ENCODE results near the gene ATP11A. TPM values are rescaled to one million over a fixed set of nuclear protein-coding genes. Genes with fewer than 3 reads are reported as not detected.

ATP11A gene
- total and polyA plus RNA-seq, 7 donors: 0.69 to 22.9 (median 9.6) TPM

- Histone ChIP-seq H3K27me3 (no peaks in the 10 kb centered on the region), H3K9me3 (no peaks in the 10 kb centered on the region), H3K4me3 (no peak overlapping the region), H3K27ac (no peak overlapping the region), H3K36me3 (no peaks in the 10 kb centered on the region), H3K4me1 (peaks cover 0 to 20% (median 12%) of the 10 kb centered on the region in 4 donors)
- 91 to 94% methylated on average over 14 to 23 of the region's 23 CpGs for WGBS, 2 donors
- no peak for TF ChIP-seq POLR2A (IDR thresholded peaks at IDR 0.05)
- no peak for TF ChIP-seq EP300 (IDR thresholded peaks at IDR 0.05)
- no peak for TF ChIP-seq POLR2AphosphoS5 (IDR thresholded peaks at IDR 0.05)
- no peak for DNase-seq
- intact Hi-C loops (cut with DNase I): loop anchor here (10.0 kb wide), 1 partner anchor 131 kb away; no protein-coding TSS in a partner anchor
Observed at GRCh38 chr13:112845511-112846144, 155.8 kb downstream of the ATP11A start.

- no peaks in the 10 kb centered on the region for H3K9me3 ChIP-seq
- H3K4me1 ChIP-seq: peaks cover 0 to 20% (median 12%) of the 10 kb centered on the region in 4 donors
- H3K27me3 ChIP-seq: no peaks in the 10 kb centered on the region
- WGBS, 2 donors: 94 to 97% methylated on average over 23 of the region's 23 CpGs
- TF ChIP-seq POLR2A (IDR thresholded peaks at IDR 0.05): no peak
- TF ChIP-seq EP300 (IDR thresholded peaks at IDR 0.05): no peak
- no peak for TF ChIP-seq POLR2AphosphoS5 (IDR thresholded peaks at IDR 0.05)
- TF ChIP-seq CTCF (IDR thresholded peaks at IDR 0.05): no peak
- H3K36me3 ChIP-seq: peaks cover 0 to 8% (median 3%) of the 10 kb centered on the region in 4 donors
- no peak overlapping the region for H3K27ac ChIP-seq
- H3K4me3 ChIP-seq: no peak overlapping the region
- intact Hi-C loops (cut with DNase I): loop anchor here (10.0 kb wide), 1 partner anchor 132 kb away; no protein-coding TSS in a partner anchor
- no peak for DNase-seq
Observed at GRCh38 chr13:112846411-112847115, 156.7 kb downstream of the ATP11A start.

GRCh38 chr13:112849500-112849899, 159.7 kb downstream of the ATP11A start:
- peak; percentile 46 for DNase-seq
- Histone ChIP-seq H3K27me3 (no peaks in the 10 kb centered on the region), H3K36me3 (peaks cover 6 to 25% (median 13%) of the 10 kb centered on the region in 4 donors), H3K27ac (no peak overlapping the region), H3K4me3 (no peak overlapping the region), H3K9me3 (no peaks in the 10 kb centered on the region), H3K4me1 (peaks cover 0 to 1% (median 0%) of the 10 kb centered on the region in 4 donors)
- intact Hi-C loops (cut with DNase I): loop anchor here (10.0 kb wide), 1 partner anchor 135 kb away; no protein-coding TSS in a partner anchor
- no peak for TF ChIP-seq EP300 (IDR thresholded peaks at IDR 0.05)
- no peak for TF ChIP-seq POLR2AphosphoS5 (IDR thresholded peaks at IDR 0.05)
- no peak for TF ChIP-seq POLR2A (IDR thresholded peaks at IDR 0.05)
- no peak for TF ChIP-seq CTCF (IDR thresholded peaks at IDR 0.05)
- 70 to 79% methylated on average over 6 of the region's 6 CpGs for WGBS, 2 donors

- WGBS, 2 donors: 97 to 98% methylated on average over 6 of the region's 6 CpGs
- Histone ChIP-seq H3K27me3 (no peaks in the 10 kb centered on the region), H3K36me3 (peaks cover 6 to 33% (median 15%) of the 10 kb centered on the region in 4 donors), H3K4me3 (no peak overlapping the region), H3K9me3 (no peaks in the 10 kb centered on the region), H3K27ac (no peak overlapping the region), H3K4me1 (no peaks in the 10 kb centered on the region)
- peak; percentile 28 for DNase-seq
- TF ChIP-seq CTCF (IDR thresholded peaks at IDR 0.05) (no peak), POLR2AphosphoS5 (IDR thresholded peaks at IDR 0.05) (no peak)
- intact Hi-C loops (cut with DNase I): no loop called here
Observed at GRCh38 chr13:112850273-112850672, 160.4 kb downstream of the ATP11A start.

Measured in sigmoid colon (tissue), 7 donors.